Stimulated activated CD4-positive, alpha-beta T cell treated with anti-CD3 and anti-CD28 coated beads, Interleukin-12 subunit alpha, Interleukin-12 subunit beta, amount 100 ng/mL, for 24 hours (primary cell): Measurements from ENCODE around the gene HNRNPF.
"Not testable (repeated sequence)": the region's sequence is repeated elsewhere in the genome, so short reads cannot be mapped to it uniquely, and the experiment has no call there.

Experiments
- DNase-seq, 2 experiments: peaks; one replicate each; pipeline ENCODE4 v3.0.0-alpha.2; 2020; ENCODE audit warnings: low read depth in 2 of 2

The HNRNPF gene

DNA sequence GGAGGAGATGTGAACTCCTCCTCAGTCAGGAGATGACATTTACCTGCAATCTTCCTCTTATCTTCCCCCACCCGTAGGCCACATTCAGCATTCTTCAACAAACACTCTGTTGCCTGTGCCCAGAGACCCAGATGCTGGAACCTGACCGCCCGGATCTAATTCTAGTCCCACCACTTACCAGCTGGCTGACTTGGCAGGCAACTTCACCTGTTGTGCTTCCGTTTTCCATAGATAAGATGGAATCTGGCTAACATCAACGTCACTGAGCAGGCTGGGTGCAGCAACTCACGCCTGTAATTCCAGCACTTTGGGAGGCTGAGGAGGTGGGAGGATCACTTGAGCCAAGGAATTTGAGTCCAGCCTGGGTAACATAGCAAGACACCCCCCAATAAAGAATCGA, 58.8 kb downstream of the HNRNPF start:
- DNase-seq, result no peak

GRCh38 chr10:43348511-43349312, 60.3 kb downstream of the HNRNPF start:
- DNase-seq, result peak; percentile 72 to 82

DNA sequence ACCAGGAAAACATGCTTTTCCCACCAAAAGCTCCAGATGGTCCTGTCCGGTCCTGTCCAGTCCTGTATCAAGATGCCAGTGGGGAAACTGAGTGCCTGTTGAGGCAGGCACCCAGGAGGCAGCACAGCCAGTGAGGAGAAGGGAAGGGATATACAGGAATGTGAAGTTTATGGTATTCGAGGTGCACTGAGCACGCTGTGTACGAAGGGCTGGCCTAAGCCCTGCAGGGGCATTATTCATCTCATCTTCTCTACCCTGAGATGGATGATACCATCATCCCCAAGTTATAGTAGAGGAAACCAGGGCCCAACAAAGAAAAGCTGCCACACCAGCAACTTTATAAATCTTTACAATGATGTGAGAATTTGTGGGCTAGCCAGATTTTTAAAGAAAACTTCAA, 61.0 kb downstream of the HNRNPF start:
- DNase-seq, result no peak

DNA sequence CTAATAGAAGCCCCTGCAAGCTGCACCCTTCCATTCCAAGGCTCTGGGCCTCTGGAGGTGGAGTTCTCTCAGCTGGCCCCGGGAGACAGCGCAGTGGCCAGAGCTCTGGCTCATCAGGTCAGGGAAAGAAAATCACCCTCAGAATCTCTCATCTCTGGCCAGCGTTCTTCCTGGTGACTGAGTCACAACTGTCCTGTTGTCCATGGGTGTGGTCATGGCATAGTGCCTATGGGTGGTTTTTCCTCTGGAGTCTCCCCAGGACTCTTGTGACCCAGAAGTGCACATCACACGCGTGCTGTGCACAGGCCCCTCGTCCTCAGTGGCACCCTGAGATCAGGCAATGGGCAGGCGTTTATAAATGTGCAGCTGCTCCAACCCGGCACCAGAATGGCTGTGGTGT, 64.9 kb downstream of the HNRNPF start:
- DNase-seq, result no peak

- DNase-seq, result no peak
Measured at GRCh38 chr10:43343126-43343525, 65.9 kb downstream of the HNRNPF start.

DNA sequence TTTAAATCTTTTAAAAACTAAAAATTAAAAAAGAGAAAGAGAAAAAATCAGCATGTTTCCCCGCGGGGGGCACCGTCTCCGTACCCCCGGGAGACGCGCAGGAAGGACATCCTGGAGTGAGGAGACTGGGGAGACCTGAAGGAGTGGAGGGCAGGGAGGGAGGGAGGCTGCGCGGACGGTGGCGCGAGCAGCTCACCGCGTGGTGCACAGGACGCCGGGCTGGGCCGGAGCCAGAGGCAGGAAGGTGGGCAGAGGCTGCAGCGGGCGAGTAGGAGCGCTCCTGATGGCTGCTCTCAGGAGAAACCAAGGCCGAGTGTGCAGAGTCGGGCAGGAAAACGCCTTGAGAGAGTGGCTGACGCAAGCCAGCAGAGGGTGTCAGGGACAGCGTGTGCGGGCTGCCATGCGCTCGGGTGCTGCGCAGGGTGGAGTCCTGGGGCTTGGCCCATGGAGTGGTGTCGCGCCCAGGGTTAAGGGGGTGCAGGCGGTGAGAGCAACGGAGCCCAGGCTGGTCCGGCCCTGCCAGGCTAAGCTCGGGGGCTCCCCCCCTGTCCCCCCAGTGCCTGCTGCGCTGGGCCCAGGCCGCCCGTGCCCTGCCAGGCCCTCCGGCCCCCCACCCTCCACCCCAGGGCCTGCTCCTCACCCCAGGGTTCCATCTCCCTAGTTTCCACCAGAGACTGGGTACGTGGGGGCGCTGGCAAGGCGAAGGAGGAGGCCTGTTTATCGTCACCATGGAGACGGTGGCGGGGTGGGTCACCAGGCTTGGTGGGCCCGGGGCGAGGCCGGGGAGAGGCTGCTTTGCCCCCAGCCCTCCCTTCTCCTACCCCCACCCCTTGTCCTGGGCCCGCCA, 66.5 kb downstream of the HNRNPF start:
- DNase-seq, result no peak

- no peak for DNase-seq
Measured at GRCh38 chr10:43341450-43341849, 67.5 kb downstream of the HNRNPF start.

DNA sequence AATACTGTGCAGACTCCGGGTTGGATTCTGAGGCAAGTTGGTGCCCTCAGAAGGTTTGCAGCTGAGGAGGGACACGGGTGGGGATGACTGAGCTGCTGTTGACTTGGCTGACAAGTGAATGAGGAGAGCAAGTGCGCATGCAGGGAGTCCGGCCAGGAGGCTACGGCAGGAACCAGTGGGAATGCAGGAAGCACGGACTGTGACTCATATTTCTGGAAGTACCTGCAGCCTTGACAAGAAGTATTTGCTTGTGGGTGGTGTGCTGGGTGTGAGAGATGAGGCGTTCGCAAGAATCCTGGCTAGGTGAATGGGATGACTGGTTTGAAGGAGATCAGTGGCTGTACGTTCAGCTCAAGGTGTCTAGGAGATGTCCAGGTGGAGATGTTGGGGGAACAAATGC, 68.4 kb downstream of the HNRNPF start:
- no peak for DNase-seq

GRCh38 chr10:43340101-43340500, 68.9 kb downstream of the HNRNPF start:
- no peak for DNase-seq

- no peak for DNase-seq
Measured at GRCh38 chr10:43339136-43339535, 69.8 kb downstream of the HNRNPF start.

DNA sequence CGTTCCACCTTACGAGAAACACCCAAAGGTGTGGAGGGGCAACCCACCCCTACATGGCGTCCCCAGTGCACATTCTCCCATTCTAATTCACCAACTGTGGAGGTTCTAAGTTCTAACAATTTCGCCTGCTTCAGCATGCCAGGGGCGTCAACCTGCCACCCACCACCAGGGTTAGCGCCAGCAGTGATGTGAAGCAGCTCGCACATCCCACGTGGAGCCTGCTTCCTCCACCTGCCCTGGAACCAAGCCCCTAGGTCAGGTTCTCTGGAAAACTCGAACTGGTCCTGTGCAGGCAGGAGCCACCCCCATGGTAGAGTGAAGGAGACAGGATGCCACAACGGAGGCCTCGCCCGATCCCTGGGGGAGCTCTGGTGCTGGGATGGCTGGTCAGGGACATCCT, 70.9 kb downstream of the HNRNPF start:
- no peak for DNase-seq

GRCh38 chr10:43337536-43337935, 71.5 kb downstream of the HNRNPF start:
- not testable (repeated sequence) for DNase-seq

GRCh38 chr10:43336641-43337318, 72.2 kb downstream of the HNRNPF start:
- no peak for DNase-seq

GRCh38 chr10:43336061-43336460, 72.9 kb downstream of the HNRNPF start:
- no peak for DNase-seq
